Measurements from ENCODE around the gene DERL3.

The DERL3 gene

DNA sequence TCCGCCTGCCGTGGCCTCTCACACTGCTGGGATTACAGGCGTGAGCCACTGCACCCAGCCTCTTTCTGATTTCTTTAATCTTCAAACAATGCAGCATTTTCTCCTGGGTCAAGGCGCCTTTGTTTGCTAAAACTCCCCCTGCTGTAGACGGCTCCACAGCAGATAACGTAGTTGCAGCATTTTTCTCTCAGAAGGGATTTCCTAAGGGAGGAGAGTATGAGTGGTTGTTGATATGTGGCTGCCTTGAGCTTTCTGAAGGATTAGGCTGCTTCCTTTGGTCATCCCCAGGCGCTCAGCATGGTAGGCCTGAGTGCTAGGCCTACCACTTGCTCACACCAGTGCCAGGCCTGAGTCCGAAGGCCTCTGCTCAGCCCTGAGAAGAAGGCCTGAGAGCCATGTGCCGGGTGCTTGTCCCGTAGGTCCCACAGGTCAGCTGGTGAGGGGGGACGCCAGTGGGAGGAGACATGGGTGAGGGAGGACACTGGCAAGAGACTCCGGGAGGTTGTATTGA is 34.0 kb downstream of the DERL3 start:
- Histone ChIP-seq H3K27ac (ENCODE audit: low read length) (no peak overlapping the region), H3K4me3 (ENCODE audit: low read depth in 1 of 2, low read length in 2 of 2) (no peak overlapping the region), H3K9ac (ENCODE audit: low read depth, low read length) (no peak overlapping the region), H3K4me2 (ENCODE audit: insufficient read depth, low read length) (no peak overlapping the region), H3K79me2 (ENCODE audit: insufficient read depth, low read length) (no peaks in the 10 kb centered on the region), H3K4me1 (ENCODE audit: insufficient read depth, low read length) (no peaks in the 10 kb centered on the region), H3K27me3 (ENCODE audit: insufficient read depth, low read length, poor library complexity) (no peaks in the 10 kb centered on the region), H2AFZ (ENCODE audit: low read depth, low read length) (no peak overlapping the region), H3K9me3 (ENCODE audit: insufficient read depth, low read length, severe bottlenecking) (no peaks in the 10 kb centered on the region), H3K36me3 (ENCODE audit: insufficient read depth, low read length) (peaks cover 85% of the 10 kb centered on the region), H4K20me1 (ENCODE audit: insufficient read depth, low read length) (peaks cover 5% of the 10 kb centered on the region)
- DNase-seq (no peak), ATAC-seq (ENCODE audit: insufficient read depth, low read depth) (no peak)
- no peak for TF ChIP-seq EZH2 (IDR thresholded peaks at IDR 0.05; ENCODE audit: borderline replicate concordance, low read depth, low read length, severe bottlenecking)
- TF ChIP-seq, protein P1, sequence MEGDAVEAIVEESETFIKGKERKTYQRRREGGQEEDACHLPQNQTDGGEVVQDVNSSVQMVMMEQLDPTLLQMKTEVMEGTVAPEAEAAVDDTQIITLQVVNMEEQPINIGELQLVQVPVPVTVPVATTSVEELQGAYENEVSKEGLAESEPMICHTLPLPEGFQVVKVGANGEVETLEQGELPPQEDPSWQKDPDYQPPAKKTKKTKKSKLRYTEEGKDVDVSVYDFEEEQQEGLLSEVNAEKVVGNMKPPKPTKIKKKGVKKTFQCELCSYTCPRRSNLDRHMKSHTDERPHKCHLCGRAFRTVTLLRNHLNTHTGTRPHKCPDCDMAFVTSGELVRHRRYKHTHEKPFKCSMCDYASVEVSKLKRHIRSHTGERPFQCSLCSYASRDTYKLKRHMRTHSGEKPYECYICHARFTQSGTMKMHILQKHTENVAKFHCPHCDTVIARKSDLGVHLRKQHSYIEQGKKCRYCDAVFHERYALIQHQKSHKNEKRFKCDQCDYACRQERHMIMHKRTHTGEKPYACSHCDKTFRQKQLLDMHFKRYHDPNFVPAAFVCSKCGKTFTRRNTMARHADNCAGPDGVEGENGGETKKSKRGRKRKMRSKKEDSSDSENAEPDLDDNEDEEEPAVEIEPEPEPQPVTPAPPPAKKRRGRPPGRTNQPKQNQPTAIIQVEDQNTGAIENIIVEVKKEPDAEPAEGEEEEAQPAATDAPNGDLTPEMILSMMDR (IDR thresholded peaks at IDR 0.05; ENCODE audit: borderline replicate concordance, extremely low read depth, low read length, poor library complexity, severe bottlenecking): no peak

DNA sequence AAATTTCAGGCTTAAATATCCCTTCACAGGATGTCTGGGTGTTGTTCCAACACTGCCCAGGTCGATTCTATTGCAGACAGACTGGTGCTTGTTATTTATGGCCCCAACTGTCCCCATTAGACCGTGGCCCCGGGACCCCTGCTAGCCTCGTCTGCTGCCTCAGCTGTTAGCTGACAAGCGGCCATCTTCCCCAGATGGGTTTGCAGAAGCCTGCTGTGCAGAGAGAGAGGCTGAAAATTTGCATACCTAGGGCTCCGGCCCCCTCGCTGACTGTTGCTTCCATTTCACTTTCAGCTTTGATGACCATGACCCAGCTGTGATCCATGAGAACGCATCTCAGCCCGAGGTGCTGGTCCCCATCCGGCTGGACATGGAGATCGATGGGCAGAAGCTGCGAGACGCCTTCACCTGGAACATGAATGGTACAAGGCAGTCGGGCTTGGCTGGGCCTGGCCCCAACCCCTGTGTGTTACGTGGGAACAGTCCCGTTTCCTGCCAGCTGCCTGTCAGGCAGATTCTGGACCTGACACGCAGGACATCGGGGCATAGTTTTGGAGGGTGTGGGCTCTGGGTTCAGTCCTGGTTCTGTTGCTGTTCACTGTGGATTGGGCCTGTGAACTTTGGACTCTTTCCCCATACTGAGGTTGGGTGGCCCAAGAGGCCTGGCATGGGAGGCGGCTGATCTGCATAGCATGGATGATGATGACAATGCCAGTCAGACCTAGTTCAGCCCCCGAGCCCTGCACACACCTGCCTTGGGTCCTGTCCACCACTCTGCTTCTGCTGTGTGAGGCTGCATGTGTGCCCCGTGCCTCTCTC is 35.6 kb downstream of the DERL3 start:
- TF ChIP-seq, protein P1 (IDR thresholded peaks at IDR 0.05; ENCODE audit: borderline replicate concordance, extremely low read depth, low read length, poor library complexity, severe bottlenecking): no peak
- no peak for TF ChIP-seq EZH2 (IDR thresholded peaks at IDR 0.05; ENCODE audit: borderline replicate concordance, low read depth, low read length, severe bottlenecking)
- Histone ChIP-seq H3K4me2 (ENCODE audit: insufficient read depth, low read length) (no peak overlapping the region), H2AFZ (ENCODE audit: low read depth, low read length) (no peak overlapping the region), H3K4me3 (ENCODE audit: low read depth in 1 of 2, low read length in 2 of 2) (no peak overlapping the region), H3K36me3 (ENCODE audit: insufficient read depth, low read length) (peaks cover 87% of the 10 kb centered on the region), H3K9me3 (ENCODE audit: insufficient read depth, low read length, severe bottlenecking) (no peaks in the 10 kb centered on the region), H3K27ac (ENCODE audit: low read length) (no peak overlapping the region), H3K27me3 (ENCODE audit: insufficient read depth, low read length, poor library complexity) (no peaks in the 10 kb centered on the region), H3K79me2 (ENCODE audit: insufficient read depth, low read length) (no peaks in the 10 kb centered on the region), H4K20me1 (ENCODE audit: insufficient read depth, low read length) (peaks cover 5% of the 10 kb centered on the region), H3K9ac (ENCODE audit: low read depth, low read length) (no peak overlapping the region), H3K4me1 (ENCODE audit: insufficient read depth, low read length) (no peaks in the 10 kb centered on the region)
- DNase-seq (no peak), ATAC-seq (ENCODE audit: insufficient read depth, low read depth) (no peak)

DNA sequence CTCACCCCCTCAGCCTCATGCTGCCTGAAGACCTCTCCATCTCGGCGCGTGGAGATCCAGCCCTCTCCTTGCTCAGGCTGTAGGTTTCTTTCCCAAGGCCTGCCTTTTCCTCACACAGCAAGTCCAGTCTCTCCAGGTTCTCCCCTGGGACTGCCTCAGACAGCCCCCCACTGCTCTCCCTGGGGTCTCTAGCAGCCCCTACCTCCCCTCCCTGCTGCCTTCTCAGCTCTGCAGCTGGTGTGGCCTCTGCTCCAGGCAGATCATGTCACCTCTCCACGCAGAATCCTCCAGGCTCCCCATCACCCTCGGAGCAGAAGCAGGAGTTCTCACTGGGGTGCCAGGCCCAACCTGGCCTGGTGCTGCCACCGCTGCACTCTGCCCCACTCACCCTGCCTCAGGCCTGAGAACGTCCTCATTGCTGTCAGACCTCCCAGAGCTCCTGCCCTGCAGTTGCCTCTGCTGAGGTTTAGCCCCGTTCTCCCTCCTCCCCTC is 36.9 kb downstream of the DERL3 start:
- Histone ChIP-seq H3K27me3 (ENCODE audit: insufficient read depth, low read length, poor library complexity) (no peaks in the 10 kb centered on the region), H3K27ac (ENCODE audit: low read length) (no peak overlapping the region), H3K4me3 (ENCODE audit: low read depth in 1 of 2, low read length in 2 of 2) (no peak overlapping the region), H3K9ac (ENCODE audit: low read depth, low read length) (no peak overlapping the region), H3K4me2 (ENCODE audit: insufficient read depth, low read length) (no peak overlapping the region), H3K4me1 (ENCODE audit: insufficient read depth, low read length) (no peaks in the 10 kb centered on the region), H3K9me3 (ENCODE audit: insufficient read depth, low read length, severe bottlenecking) (no peaks in the 10 kb centered on the region), H3K36me3 (ENCODE audit: insufficient read depth, low read length) (peaks cover 87% of the 10 kb centered on the region), H3K79me2 (ENCODE audit: insufficient read depth, low read length) (no peaks in the 10 kb centered on the region), H4K20me1 (ENCODE audit: insufficient read depth, low read length) (peaks cover 5% of the 10 kb centered on the region), H2AFZ (ENCODE audit: low read depth, low read length) (no peak overlapping the region)
- DNase-seq (no peak), ATAC-seq (ENCODE audit: insufficient read depth, low read depth) (no peak)
- TF ChIP-seq EZH2 (IDR thresholded peaks at IDR 0.05; ENCODE audit: borderline replicate concordance, low read depth, low read length, severe bottlenecking): no peak

DNA sequence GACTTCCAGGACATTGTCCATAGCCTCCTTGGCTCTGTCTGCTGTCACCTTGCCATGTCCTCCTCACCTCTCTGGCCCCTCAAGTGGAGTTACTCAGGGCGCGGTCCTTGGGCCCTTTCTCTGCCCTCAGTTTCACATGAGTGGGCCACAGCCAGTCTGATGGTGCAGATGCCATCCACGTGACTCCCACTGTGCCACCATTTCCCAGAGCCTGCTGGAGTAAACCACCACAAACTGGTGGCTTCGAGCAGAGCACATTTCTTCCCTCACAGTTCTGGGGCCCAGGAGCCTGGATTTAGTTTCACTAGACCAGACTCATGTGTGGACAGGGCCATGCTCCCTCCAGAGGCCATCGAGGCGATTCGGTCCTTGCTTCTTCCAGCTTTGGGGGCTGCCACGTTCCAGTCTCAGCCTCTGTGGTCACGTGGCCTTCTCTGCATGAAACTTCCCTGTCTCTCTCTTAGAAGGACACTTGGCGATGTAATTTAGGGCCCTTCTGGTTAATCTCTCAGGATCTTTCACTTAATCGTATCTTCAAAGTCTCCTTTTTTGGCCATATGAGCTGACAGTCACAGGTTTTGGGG is 37.5 kb downstream of the DERL3 start:
- H3K27ac ChIP-seq (ENCODE audit: low read length): no peak overlapping the region
- TF ChIP-seq EZH2 (IDR thresholded peaks at IDR 0.05; ENCODE audit: borderline replicate concordance, low read depth, low read length, severe bottlenecking): no peak
- TF ChIP-seq, protein P1 (IDR thresholded peaks at IDR 0.05; ENCODE audit: borderline replicate concordance, extremely low read depth, low read length, poor library complexity, severe bottlenecking): no peak
- DNase-seq (no peak), ATAC-seq (ENCODE audit: insufficient read depth, low read depth) (no peak)
- no peak overlapping the region for H3K9ac ChIP-seq (ENCODE audit: low read depth, low read length)
- H3K4me1 ChIP-seq (ENCODE audit: insufficient read depth, low read length): no peaks in the 10 kb centered on the region
- H3K79me2 ChIP-seq (ENCODE audit: insufficient read depth, low read length): no peaks in the 10 kb centered on the region
- H2AFZ ChIP-seq (ENCODE audit: low read depth, low read length): no peak overlapping the region
- no peak overlapping the region for H3K4me3 ChIP-seq (ENCODE audit: low read depth in 1 of 2, low read length in 2 of 2)
- H3K4me2 ChIP-seq (ENCODE audit: insufficient read depth, low read length): no peak overlapping the region
- H3K9me3 ChIP-seq (ENCODE audit: insufficient read depth, low read length, severe bottlenecking): no peaks in the 10 kb centered on the region
- H4K20me1 ChIP-seq (ENCODE audit: insufficient read depth, low read length): peaks cover 10% of the 10 kb centered on the region
- peaks cover 86% of the 10 kb centered on the region for H3K36me3 ChIP-seq (ENCODE audit: insufficient read depth, low read length)
- H3K27me3 ChIP-seq (ENCODE audit: insufficient read depth, low read length, poor library complexity): no peaks in the 10 kb centered on the region
